OCI-LY3 (cell line): ENCODE data around the gene GPX5.

Experiments used
- H2AFZ ChIP-seq: fragments of 200-600, 300-600 bp; shearing (Covaris generic); 2 replicates; pipeline ENCODE4 v1.6.0; 2014; ENCODE audit warnings: antibody characterized with exemption, low read depth, low read length
- H3K27ac ChIP-seq: fragments of 200-600, 300-600 bp; sonication (generic); 2 replicates; pipeline ENCODE4 v1.5.1; 2014; ENCODE audit warnings: mild to moderate bottlenecking, low read length, moderate library complexity, mixed read lengths
- H3K27me3 ChIP-seq: fragments of 200-600, 300-600 bp; sonication (generic); 2 replicates; pipeline ENCODE4 v1.6.1; 2014; ENCODE audit warnings: low read depth, low read length, mixed read lengths
- H3K36me3 ChIP-seq: fragments of 200-600, 300-600 bp; sonication (generic); replicated peaks from 2 replicates; pipeline ENCODE3; 2014; ENCODE audit warnings: low read depth, low read length, mixed read lengths
- H3K4me1 ChIP-seq: fragments of 300-600, 200-600 bp; sonication (generic); 2 replicates; pipeline ENCODE4 v1.6.1; 2014; ENCODE audit warnings: low read length, mixed read lengths
- H3K4me2 ChIP-seq: fragments of 200-600, 300-600 bp; sonication (generic); 2 replicates; pipeline ENCODE4 v1.6.1; 2014; ENCODE audit warnings: low read length, mixed read lengths
- H3K4me3 ChIP-seq: fragments of 300-600, 200-600 bp; sonication (generic); 2 replicates; pipeline ENCODE4 v1.5.1; 2014; ENCODE audit warnings: antibody characterized with exemption, mild to moderate bottlenecking, low read length, moderate library complexity
- H3K79me2 ChIP-seq: fragments of 300-600, 200-600 bp; shearing (Covaris generic); 2 replicates; pipeline ENCODE4 v1.6.1; 2014; ENCODE audit warnings: mild to moderate bottlenecking, low read length, mixed read lengths
- H3K9ac ChIP-seq: fragments of 300-600, 200-600 bp; shearing (Covaris generic); 2 replicates; pipeline ENCODE4 v1.6.0; 2014; ENCODE audit warnings: mild to moderate bottlenecking, low read length, moderate library complexity
- H3K9me3 ChIP-seq: fragments of 200-600, 300-600 bp; shearing (Covaris generic); 2 replicates; pipeline ENCODE4 v1.6.1; 2014; ENCODE audit warnings: low read length, mixed read lengths; ENCODE audit not compliant: insufficient read depth
- H4K20me1 ChIP-seq: fragments of 200-600, 300-600 bp; sonication (generic); 2 replicates; pipeline ENCODE4 v1.6.1; 2016; ENCODE audit warnings: low read length, mixed read lengths; ENCODE audit not compliant: insufficient read depth
- EZH2phosphoT487 ChIP-seq: fragments of 200-600 bp; shearing (Covaris generic); IDR thresholded peaks from 2 replicates; pipeline ENCODE4 v1.6.1; 2018; ENCODE audit warnings: antibody characterized with exemption, mixed run types, low read depth
- TF ChIP-seq, protein P1 (sequence below): fragments of 200-600, 300-600 bp; sonication (generic); IDR thresholded peaks from 2 replicates; pipeline ENCODE4 v1.5.1; 2014; ENCODE audit warnings: antibody characterized with exemption, low read length, low read depth

GPX5 gene

DNA sequence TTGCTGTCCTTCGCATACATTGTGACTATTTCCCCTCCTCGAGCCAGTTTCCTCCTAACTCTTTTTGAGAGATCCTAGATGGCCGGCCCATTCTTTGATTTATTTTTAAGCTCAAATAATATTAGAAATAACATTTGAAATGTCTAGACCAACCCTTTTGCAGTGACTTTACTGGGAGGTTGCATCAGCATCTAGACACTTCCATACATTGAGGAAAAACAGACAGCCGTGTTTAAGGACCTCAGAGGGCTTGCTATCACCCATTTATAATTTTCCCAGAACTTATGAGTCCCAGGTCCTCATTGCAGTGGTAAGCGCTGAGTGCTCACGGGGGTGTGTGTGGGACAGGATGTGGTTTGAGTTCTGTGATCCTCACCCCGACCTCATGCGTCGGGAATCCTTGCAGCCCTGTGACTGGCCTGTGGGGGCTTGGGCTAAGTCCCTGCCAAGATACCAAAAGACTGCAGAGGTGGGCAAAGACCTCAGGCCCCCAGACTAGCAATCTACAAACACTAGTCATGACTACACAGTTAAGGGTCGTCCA, at the start of gene GPX5:
TSS of gene GPX5 (plus strand) at position 386 of the 544 bp plus-strand sequence. CDS start at position 519, 133 bp downstream.
- Histone ChIP-seq H3K27me3 (0 out of 2 replicates have a peak, but pooled peaks cover 3% of the 10 kb centered on the region), H3K4me2 (no peak within 1 kb of the TSS), H3K9ac (no peak within 1 kb of the TSS), H3K9me3 (no peaks in the 10 kb centered on the region), H3K27ac (no peak within 1 kb of the TSS), H3K4me3 (no peak within 1 kb of the TSS), H3K79me2 (no peaks in the 10 kb centered on the region), H3K36me3 (no peaks in the 10 kb centered on the region), H3K4me1 (no peaks in the 10 kb centered on the region), H2AFZ (no peak within 1 kb of the TSS), H4K20me1 (no peaks in the 10 kb centered on the region)
- TF ChIP-seq, protein P1, sequence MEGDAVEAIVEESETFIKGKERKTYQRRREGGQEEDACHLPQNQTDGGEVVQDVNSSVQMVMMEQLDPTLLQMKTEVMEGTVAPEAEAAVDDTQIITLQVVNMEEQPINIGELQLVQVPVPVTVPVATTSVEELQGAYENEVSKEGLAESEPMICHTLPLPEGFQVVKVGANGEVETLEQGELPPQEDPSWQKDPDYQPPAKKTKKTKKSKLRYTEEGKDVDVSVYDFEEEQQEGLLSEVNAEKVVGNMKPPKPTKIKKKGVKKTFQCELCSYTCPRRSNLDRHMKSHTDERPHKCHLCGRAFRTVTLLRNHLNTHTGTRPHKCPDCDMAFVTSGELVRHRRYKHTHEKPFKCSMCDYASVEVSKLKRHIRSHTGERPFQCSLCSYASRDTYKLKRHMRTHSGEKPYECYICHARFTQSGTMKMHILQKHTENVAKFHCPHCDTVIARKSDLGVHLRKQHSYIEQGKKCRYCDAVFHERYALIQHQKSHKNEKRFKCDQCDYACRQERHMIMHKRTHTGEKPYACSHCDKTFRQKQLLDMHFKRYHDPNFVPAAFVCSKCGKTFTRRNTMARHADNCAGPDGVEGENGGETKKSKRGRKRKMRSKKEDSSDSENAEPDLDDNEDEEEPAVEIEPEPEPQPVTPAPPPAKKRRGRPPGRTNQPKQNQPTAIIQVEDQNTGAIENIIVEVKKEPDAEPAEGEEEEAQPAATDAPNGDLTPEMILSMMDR: no peak

GRCh38 chr6:28478518-28478917, 47.2 kb upstream of the GPX5 start:
- no peaks in the 10 kb centered on the region for H4K20me1 ChIP-seq
- no peak overlapping the region for H2AFZ ChIP-seq
- H3K4me1 ChIP-seq: peaks cover 5% of the 10 kb centered on the region; the same call in 1 of the 2 replicates
- H3K4me2 ChIP-seq: no peak overlapping the region
- no peak overlapping the region for H3K9ac ChIP-seq
- H3K4me3 ChIP-seq: no peak overlapping the region
- H3K36me3 ChIP-seq: no peaks in the 10 kb centered on the region
- TF ChIP-seq EZH2phosphoT487: no peak
- TF ChIP-seq, protein P1: no peak
- H3K79me2 ChIP-seq: no peaks in the 10 kb centered on the region
- no peaks in the 10 kb centered on the region for H3K9me3 ChIP-seq
- H3K27me3 ChIP-seq: no peaks in the 10 kb centered on the region
- no peak overlapping the region for H3K27ac ChIP-seq

- no peaks in the 10 kb centered on the region for H3K36me3 ChIP-seq
- peak overlapping the region; percentile 46 for H3K4me2 ChIP-seq
- no peaks in the 10 kb centered on the region for H3K79me2 ChIP-seq
- H3K27ac ChIP-seq: no peak overlapping the region
- H3K27me3 ChIP-seq: no peaks in the 10 kb centered on the region
- no peak overlapping the region for H3K4me3 ChIP-seq
- peaks cover 5% of the 10 kb centered on the region; the same call in 1 of the 2 replicates for H3K4me1 ChIP-seq
- no peak overlapping the region for H3K9ac ChIP-seq
- H2AFZ ChIP-seq: no peak overlapping the region
- TF ChIP-seq EZH2phosphoT487: no peak
- TF ChIP-seq, protein P1: no peak
- H4K20me1 ChIP-seq: no peaks in the 10 kb centered on the region
- no peaks in the 10 kb centered on the region for H3K9me3 ChIP-seq
These were observed 45.3 kb upstream of the GPX5 start for GRCh38 chr6:28480253-28480932.

GRCh38 chr6:28485482-28485881, 40.2 kb upstream of the GPX5 start:
- no peaks in the 10 kb centered on the region for H3K9me3 ChIP-seq
- no peak overlapping the region for H3K4me2 ChIP-seq
- H3K79me2 ChIP-seq: no peaks in the 10 kb centered on the region
- H3K4me1 ChIP-seq: peaks cover 5% of the 10 kb centered on the region
- no peaks in the 10 kb centered on the region for H4K20me1 ChIP-seq
- no peak overlapping the region for H3K4me3 ChIP-seq
- H3K36me3 ChIP-seq: no peaks in the 10 kb centered on the region
- H3K9ac ChIP-seq: no peak overlapping the region
- TF ChIP-seq, protein P1: no peak
- TF ChIP-seq EZH2phosphoT487: no peak
- no peak overlapping the region for H2AFZ ChIP-seq
- H3K27me3 ChIP-seq: no peaks in the 10 kb centered on the region
- no peak overlapping the region for H3K27ac ChIP-seq
